SKM-1 treated with dmso at 0.1 percent for 144 hours (cell line): ENCODE measurements around the gene PSD4.

Experiments
- DNase-seq: peaks from one replicate; lab custom pipeline; 2025; ENCODE audit not compliant: unreplicated experiment; lab: John Stamatoyannopoulos, UW

PSD4 gene

DNA sequence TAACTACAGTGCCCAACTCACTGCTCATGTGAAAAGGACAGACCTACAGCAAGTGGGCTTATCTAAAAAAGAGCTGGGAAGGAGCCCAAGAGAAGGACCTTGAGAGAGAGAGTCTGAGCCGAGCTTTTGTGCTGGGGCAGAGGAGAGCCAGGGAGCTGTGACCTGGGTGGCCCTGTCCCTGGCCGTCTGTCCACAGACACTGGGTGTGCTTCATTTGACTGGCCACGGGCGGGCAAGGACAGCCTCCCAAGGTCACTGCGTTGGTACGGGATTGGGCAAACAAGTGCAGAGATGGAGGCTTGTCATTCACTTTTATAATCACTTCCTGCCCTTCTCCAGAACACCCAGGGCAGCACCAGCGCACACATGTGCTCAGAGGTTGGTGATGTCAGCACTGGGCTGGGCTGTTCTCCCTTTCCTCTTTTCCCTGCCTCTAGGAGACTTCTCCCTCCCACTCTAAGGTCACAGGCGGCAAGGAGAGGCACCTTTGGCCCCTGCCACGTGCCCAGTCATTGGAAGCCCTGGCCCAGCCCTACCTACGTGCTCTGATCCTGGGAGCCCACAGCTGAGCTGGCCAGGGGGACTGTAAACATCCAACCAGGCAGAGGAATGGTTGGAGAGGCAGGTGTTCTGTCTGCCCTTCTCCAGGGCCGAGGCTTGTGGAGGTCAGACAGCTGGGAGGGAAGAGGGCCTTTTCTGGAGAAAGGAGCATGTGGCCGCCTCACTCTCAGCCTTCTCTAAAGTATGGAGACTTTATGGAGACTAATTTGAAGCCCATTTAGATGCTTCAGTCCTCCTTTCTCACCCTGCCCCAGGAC lies 6.4 kb upstream of the PSD4 start:
- no peak for DNase-seq

DNA sequence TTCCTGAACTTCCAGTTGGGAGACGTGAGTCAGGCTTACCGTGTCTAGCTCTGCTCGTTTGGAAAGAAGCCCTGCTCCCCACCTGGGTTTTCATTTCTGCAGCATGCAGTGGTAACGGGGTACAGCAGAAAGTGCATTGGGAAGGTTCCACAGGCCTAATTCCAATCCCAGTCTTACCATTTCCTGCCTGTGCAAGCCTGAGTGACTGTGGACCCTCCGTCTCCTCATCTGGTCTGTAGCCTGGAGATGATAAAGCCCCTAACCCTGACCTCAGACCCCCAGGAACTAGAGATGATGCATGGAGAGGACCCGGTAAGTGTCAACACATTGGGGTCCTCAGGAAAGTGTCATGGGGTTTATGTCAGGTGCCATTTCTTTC lies 5.8 kb upstream of the PSD4 start:
- no peak for DNase-seq

DNA sequence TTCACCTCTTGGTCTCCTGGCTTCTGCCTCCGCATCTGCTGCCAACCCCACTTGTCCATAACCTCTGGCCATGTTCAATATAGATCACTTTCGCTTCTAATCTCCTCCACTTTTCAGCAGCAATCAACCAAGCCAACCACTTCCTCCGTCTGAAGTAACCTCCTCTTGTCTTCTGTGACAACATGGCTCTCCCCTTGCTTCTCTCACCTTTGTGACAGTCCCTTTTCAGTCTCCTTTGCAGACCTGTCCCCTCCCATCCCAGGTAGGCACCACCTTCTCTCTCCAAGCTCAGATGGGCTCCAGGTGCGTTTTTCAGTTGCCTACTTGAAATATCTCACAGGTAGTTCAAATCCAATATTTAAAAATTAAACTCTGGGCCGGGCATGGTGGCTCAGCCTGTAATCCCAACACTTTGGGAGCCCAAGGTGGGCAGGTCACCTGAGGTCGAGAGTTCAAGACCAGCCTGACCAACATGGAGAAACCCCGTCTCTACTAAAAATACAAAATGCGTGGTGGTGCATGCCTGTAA lies 4.7 kb upstream of the PSD4 start:
- DNase-seq, result peak; percentile 20

DNA sequence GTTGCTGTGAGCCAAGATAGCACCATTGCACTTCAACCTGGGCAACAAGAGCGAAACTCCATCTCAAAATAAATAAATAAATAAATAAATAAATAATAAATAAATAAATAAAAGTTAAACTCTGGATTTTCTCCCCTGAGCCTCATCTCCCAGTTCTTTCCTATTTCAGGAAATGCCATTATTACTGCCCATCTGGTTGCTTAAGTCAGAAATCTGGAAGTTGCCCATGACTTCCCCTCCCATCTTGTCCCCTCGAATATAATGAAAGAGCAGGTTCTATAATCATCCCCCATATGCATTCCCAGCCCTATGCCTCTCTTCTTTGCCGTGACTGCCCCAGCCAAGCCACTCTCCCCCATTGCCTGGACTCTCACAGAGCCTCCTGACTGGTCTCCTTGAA lies 4.2 kb upstream of the PSD4 start:
- no peak for DNase-seq

DNA sequence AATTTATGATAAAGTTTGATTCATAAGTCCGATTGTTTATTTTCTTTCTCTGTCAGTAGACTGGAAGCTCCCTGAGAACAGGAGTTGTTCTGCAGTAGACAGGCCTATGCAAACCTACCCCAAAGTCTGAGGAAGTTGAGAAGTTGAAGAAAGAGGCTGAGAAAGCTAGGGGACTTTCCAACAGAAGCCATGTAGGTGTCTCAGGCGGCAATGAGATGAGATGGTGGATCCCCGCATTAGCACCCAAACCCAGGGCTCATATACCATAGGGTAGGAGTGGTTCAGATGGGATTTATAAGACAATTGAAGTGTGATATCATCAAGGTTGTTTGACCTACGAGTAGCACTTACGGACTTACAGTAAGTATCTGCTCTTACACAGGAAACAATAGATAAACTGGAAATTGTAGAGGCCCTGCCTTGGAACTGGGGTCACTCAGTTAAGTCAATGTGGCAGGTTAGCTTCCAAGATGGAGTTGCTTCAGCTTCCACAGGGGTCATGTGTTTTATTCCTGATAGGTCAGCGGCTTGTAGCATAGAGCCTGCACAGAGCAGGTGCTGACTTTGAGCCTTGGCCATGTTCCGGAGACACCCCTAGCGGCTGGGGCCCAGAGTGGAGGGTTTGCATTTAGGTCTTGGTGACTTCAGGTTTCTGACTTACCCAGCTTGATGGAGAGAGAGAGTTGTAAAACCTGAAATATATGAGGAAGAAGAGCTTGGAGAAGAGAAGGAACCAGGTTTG lies 2.3 kb upstream of the PSD4 start:
- DNase-seq, result no peak

DNA sequence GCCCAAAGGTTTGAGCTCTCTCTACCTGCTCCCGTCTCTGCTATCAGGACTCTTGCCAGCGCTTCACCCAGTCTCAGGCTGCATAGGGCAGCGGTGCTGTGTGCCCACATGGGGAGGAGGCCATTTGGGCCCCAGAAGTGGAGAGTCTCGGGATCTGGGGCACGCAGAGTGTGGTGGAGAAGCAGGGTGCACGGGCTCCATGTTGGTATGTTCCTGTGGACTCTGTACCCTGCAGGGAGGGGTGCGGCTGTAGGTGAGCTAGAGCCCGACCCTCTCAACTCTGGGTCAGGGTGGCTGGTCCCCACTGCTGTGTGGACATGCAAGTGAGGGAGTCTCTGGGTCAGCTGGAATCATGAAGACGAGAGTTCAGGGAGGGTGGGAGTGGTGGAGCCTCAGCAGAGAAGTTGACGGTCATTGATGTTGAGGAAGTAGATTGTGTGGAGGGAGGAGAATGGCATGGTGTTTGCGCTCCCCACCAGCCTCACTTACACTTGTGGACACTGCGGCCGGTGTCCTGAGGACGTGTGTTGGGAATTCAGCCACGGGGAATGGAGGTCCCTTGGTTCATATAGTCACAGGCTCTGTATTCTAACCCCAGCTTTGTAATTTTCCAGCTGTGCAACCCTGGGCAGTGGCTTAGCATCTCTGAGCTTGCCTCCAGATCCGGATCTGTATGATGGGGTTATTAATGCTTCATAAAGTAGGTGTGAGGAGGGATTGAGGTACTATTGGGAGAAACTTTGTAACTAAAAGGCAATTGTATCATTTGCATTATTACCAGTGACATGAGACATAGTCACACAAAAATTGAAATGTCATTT lies 840 bp upstream of the PSD4 start:
- no peak for DNase-seq

DNA sequence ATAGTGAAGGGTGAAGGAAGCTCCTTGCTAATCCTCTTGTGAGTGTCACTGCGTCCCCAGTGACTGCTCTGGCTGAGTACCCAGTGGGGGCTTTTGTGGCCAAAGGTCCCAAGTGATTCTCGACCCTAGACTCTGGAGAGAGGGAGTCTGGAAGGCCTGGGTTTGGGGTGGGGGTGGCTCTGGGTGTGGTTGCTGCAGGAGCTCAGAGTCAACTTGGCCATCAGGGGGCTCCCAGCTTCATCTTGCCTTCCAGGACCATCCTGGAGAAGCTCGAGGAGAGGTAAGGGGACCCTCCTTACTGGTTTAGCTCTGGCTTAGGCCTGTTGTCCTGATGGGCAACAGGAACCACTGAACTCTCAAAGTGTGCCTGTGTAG lies 592 bp downstream of the PSD4 start:
- DNase-seq, result no peak

DNA sequence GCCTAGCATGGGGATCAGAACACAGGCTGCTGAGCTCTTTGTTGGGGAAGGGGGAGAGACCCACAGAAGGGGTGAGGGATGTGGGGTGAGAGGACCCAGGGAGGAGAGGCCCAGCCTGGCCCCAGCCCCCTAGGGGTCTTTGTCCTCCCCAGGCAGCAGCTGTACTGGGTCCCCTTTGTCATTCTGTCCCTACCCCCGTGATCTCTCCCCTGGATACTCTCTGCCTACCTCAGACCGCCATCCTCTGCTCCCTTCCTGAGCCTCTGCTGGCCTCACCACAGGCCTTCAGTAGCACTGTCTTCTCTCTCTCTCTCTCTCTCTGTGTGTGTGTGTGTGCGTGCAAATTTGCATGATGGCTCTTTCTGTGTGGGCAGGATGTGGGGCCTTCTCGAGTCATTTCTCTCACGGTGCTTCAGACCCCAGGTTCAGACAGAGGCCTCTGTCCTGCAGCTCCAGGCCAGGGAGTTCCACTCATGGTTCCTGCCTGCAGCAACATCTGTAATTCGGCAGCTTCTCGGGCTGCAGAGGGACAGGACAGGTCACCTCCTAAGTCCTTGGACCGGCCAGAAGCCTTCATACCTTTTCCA lies 1.4 kb downstream of the PSD4 start:
- no peak for DNase-seq

DNA sequence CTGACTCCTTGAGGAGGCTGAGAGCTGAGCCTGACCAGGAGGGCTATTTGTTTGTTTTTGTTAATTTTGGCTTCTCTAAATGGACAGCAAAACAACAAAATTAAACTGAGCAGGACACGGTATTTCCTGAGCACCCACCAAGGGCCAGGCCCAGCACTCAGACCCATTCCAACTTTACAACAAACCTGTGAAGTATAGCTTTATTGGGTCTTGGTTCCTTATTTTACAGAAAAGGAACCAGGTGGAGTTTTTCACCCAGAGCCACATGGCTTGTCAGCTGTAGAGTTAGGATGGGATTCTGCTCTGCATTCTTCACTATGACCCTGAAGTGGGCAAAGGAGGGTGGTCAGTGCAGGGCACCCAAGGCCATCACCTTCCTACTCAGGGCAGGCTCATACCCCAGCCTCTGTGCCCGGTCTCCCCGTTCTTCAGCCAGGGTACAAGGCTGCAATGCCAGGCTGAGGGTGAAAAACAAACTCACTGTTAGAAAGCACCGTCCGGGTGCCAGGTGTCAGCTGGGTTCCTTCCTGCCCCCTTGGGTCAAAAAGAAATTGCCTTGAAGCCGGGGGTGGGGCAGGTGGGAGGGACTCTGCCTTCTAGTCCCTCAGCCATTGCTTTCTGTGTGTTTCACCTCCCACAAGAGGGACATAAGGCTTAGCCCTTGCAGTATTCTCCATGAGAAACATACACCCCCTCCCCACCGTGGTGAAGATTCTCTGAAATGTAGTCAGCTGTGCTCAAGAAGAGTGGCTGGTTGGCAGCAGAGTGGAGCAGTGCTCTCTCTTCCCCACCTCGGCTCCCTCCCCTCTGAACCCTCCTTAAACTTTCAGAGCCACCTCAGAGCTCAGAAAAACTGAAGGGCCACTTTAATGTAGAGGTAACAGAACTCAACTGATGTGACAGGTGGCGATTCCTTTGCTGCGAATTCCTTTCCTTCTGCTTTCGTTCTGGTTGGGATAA lies 2.2 kb downstream of the PSD4 start:
- DNase-seq, result no peak

DNA sequence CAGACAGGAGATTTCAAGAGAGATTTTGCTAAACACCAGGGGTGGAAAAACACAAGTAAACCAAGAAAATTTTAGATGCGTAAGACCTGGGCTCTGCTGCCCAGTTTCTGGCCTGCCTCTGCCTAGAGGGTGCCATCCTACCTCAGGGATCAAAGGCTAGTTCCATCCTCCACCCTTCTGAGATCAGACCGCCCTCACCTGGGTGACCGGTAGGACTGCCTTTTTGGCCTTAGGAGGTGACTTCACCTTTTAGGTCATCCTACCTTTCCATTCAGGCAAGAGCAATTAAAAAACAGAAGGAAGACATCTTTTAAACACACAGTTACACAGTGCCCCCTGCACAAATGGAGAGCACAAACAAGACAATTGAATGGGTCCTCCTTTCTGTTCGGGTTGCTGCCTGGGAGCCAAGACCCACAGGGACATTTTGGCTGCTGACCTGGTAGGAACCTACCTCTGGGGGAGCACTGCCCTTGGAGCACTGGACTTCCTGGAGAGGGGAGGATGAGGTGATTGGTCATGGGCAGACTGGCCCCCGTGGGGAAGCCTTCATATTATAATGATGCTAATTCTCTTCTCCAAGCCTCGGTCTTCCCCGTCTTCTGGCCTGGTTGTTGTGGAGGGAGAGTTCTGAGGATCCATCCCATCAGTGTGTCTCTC lies 3.1 kb downstream of the PSD4 start:
- no peak for DNase-seq

DNA sequence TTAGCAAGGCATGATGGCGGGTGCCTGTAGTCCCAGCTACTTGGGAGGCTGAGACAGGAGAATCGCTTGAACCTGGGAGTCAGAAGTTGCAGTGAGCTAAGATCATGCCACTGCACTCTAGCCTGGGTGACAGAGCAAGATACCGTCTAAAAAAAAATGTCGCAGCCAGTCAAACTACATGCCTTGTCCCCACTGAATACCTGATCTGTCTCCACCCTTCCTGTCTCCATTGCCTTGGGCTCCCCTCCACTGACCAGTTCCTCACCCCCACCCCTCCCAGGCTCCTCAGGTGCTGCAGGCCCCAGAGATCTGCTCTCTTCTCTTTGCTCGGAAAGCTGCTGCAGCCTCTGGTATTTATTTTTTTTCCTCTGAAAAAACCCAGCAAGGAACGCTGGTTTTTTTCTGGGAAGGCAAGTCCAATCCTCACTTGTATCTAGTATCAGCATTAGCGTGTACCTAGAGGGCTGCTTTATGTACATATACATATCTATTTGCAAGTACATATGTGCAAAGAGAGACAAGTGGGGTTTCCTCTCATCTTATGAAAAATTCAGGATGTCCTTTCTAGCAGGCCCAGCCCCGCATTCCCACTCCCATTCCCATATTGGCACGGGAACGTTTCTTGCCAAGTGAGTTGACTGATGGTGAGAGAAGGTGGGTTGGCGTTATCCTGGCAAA lies 4.4 kb downstream of the PSD4 start:
- DNase-seq, result no peak

DNA sequence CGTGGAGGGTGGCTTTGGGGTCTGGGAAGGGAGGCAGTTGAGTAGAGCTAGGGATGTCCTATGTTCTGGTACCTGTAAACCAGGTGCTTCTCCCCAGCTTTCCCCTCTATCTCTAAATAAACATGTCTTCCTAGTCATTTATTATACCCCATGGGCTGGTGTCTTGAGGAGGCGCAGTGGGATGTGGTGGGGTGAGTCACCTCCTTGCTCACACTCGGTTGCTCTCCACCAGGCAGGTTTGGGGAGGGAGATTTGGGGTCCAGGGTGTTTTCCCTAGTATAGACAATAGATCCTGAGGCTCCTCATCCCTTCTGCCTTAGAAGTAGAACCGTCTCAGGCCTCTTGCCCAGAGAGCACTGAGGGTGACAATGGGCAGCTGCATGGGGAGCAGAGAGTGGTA lies 5.1 kb downstream of the PSD4 start:
- no peak for DNase-seq

DNA sequence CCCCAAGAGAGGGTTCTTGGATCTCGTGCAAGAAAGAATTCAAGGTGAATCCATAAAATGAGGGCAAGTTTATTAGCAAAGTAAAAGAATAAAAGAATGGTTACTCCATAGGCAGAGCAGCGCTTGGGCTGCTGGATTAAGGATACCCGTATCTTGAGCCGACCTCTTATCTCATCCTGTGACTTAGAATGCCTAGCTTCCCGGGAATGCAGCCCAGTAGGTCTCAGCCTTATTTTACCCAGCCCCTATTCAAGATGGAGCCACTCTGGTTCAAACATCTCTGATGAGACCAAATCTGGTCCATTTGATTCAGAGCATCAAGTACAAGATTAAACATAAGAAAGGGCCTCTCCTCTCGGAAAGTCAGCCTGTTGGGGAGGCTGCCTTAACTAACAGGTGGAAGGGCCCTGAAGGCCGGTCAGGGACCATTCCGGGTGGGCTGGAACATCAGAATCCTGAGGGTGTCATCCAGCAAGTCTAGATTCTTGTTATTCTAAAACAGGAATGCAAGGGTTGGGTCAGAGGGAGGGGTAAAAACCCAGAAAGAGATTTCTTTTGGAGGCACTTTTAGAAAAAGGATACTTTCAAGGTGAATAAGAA lies 5.8 kb downstream of the PSD4 start:
- no peak for DNase-seq

DNA sequence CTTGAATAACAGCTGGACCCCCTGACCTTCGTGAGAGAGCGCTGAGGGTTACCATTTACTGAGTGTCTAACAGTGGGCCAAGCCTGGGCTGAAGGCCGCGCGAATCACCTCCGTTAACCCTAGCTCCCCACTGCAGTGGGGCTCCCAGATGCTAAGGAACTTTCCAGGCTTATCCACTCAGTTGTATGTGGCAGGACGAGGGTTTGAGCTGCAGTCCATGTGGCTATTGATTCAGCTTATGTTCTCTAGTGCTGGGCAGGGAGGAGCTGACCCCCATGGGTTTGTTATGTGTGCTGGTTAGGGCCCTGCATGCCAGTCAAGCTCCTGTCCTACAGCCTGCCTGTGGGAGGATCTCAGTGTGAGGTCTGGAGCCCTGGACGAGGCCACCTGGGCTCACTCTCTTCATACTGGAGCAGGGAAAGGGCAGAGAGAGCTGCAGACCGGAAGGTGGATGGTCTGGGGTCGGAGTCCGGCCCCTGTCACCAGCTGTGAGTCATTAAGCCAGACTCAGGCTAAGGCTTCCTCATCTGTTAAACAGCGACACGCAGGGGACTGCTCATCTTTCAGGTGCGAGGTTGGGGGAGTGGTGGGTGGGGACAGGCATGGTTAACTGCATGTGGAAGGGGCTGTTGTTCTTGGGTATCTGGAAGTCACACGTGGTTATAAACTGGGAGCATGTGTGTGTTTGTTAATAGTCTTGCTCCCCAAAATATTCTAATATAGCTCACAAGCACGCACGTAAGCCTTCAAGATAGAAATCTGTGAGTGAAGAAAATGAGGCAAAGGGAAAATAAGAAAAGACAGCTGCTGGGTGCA lies 6.6 kb downstream of the PSD4 start:
- no peak for DNase-seq

DNA sequence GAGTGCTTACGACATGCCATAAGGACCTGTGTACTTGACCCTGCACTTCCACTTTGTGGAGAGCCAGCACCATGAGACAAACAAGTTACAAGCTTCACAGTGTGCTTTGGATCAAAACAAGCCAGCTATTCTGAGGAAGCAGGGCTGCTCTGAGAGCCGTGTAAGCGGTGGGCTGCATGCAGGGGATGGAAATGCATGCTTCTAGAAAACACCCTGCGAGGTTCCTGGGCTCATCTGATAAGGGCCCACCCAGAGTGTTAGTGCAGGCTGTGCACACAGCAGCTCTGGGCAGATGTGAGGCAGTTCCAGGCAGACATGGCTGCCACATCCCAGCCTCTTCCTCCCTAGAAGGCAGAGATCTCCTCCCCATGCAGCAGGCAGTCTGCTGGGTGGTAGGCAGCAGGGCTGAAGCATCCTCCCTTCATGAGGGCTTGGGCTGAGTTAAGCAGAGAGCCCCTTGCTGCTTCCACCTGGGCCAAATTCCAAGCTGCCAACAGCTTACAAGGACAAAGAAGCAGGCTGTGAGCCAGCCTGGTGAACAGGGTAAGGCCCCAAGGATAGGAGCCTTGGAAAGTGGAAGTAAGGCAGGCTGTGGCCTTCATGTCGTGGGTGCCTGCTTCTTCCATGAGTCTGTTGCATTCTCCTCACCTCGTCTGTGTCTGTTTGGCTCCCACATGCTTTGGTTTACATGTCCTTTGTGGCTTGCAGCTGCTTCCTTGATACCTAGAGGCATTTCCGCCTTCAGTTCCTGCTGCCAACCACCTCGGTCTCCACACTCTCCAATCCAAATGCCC lies 7.7 kb downstream of the PSD4 start:
- DNase-seq, result no peak

DNA sequence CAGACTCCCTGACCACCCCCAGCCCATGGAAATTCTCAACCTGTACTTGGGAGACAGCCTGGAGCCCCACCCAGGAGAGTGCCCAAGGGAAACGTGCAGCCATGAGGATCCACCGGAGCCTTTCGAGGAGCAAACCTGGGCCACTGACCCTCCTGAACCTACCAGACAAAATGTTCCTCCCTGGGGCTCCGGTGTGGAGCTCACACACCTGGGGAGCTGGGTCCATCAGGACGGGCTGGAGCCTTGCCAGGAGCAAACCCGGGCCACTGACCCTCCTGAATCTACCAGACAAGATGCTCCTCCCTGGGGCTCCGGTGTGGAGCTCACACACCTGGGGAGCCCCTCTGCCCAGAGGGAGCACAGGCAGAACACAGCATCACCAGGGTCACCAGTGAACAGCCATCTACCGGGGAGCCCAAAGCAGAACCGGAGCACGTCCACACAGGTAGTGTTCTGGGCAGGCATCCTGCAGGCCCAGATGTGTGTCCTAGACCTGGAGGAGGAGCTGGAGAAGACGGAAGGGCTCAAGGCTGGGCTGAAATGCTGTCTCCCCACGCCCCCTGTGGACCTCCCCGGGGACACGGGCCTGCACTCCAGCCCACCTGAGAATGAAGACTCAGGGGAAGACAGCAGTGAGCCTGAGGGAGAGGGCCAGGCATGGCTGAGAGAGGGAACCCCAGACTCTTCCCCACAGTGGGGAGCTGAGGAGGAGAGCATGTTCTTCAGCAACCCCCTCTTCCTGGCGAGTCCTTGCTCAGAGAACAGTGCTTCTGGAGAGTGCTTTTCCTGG lies 8.9 kb downstream of the PSD4 start:
- no peak for DNase-seq
